AG09319 (cell line): ENCODE measurements around the gene HNF4A.

Experiments
- DNase-seq: peaks from one replicate; pipeline ENCODE4 v3.0.0-alpha.2; 2010; ENCODE audit warnings: low read depth; ENCODE audit errors: extremely low read depth
- CTCF ChIP-seq: IDR thresholded peaks from 2 replicates; pipeline ENCODE4 v1.5.1; 2011; ENCODE audit warnings: low read depth, mild to moderate bottlenecking, inconsistent platforms, low read length, moderate library complexity

HNF4A gene

GRCh38 chr20:44455126-44455525, 99.6 kb downstream of the HNF4A start:
- TF ChIP-seq CTCF: no peak
- no peak for DNase-seq

- no peak for DNase-seq
- TF ChIP-seq CTCF: no peak
Measured at GRCh38 chr20:44456611-44457010, 101.1 kb downstream of the HNF4A start.

GRCh38 chr20:44457016-44457415, 101.5 kb downstream of the HNF4A start:
- DNase-seq: no peak
- TF ChIP-seq CTCF: no peak

GRCh38 chr20:44459271-44459670, 103.8 kb downstream of the HNF4A start:
- no peak for TF ChIP-seq CTCF

GRCh38 chr20:44460795-44461141, 105.3 kb downstream of the HNF4A start:
- DNase-seq: peak; percentile 4
- peak; percentile 38 for TF ChIP-seq CTCF

More at GRCh38 chr20:44459271-44459670, 103.8 kb downstream of the HNF4A start:
- no peak for DNase-seq

GRCh38 chr20:44461142-44461802, 105.8 kb downstream of the HNF4A start:
- no peak for DNase-seq
- no peak for TF ChIP-seq CTCF

- TF ChIP-seq CTCF: no peak
- no peak for DNase-seq
Measured at GRCh38 chr20:44461803-44462174, 106.3 kb downstream of the HNF4A start.
